Measurements from ENCODE around the gene CDH23.

Gene CDH23

GRCh38 chr10:71850743-71851464 is 454.2 kb downstream of the CDH23 start, which contains the start of gene PSAP:
Gene PSAP, minus strand, starts transcription at chr10:71851251. Its CDS starts 30 bp downstream, at chr10:71851221.
- H3K27ac ChIP-seq, result peak within 1 kb of the TSS; percentile 93
- TF ChIP-seq, protein P1, sequence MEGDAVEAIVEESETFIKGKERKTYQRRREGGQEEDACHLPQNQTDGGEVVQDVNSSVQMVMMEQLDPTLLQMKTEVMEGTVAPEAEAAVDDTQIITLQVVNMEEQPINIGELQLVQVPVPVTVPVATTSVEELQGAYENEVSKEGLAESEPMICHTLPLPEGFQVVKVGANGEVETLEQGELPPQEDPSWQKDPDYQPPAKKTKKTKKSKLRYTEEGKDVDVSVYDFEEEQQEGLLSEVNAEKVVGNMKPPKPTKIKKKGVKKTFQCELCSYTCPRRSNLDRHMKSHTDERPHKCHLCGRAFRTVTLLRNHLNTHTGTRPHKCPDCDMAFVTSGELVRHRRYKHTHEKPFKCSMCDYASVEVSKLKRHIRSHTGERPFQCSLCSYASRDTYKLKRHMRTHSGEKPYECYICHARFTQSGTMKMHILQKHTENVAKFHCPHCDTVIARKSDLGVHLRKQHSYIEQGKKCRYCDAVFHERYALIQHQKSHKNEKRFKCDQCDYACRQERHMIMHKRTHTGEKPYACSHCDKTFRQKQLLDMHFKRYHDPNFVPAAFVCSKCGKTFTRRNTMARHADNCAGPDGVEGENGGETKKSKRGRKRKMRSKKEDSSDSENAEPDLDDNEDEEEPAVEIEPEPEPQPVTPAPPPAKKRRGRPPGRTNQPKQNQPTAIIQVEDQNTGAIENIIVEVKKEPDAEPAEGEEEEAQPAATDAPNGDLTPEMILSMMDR (conservative IDR thresholded peaks at IDR 0.05), result no peak; the same call in 1 of the 2 replicates

- H3K27ac ChIP-seq, result peak overlapping the region; percentile 93
These were observed 454.9 kb downstream of the CDH23 start for GRCh38 chr10:71851465-71852095.

DNA sequence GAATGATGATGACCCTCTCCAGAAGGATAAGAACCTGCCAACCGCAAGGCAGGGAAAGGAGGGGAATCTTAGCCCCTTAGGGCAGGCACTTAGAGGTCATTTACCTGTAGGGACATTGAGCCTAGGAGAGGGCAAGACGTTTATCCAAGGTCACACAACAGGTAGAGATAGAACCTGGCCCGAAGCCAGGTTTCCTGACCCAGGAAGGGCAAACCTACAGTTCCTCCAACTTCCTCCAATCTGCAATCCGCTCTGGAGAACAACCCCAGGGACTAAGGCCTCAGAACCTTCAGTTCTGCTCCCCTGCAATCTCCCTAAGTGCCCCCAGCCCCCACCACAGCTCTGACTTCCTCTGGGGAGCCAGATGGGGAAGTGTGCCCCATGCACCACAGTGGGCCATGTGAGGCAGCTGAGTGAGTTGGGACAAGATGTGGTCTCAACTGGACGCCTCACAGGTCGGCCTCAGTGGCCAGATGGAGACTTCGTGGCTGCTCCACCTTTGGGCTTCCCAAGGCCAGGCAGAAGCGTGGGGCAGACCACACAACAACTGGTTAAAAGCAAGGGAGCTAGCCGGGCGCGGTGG is 455.7 kb downstream of the CDH23 start:
- no peak overlapping the region for H3K27ac ChIP-seq
- TF ChIP-seq, protein P1 (conservative IDR thresholded peaks at IDR 0.05), result no peak

GRCh38 chr10:71854031-71854430 is 457.3 kb downstream of the CDH23 start:
- TF ChIP-seq, protein P1 (conservative IDR thresholded peaks at IDR 0.05), result no peak
- H3K27ac ChIP-seq, result no peak overlapping the region

DNA sequence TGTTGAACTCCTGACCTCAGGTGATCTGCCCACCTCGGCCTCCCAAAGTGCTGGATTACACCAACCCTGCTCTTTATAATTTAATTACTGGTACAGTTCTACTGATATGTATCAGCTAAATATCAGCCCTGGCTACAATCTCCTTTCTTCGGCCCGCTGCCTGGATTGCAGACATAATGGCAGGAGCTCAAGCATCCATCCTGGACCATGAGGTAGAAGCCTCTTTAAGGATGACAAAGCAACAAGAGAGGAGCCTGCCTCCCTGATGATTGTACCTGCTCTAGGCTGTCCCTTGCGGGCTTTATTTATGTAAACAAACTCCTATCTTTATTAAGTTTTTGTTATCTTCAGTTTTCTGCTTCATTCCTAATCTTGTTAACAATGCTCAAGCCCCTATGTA is 459.9 kb downstream of the CDH23 start:
- no peak overlapping the region for H3K27ac ChIP-seq
- TF ChIP-seq, protein P1 (conservative IDR thresholded peaks at IDR 0.05), result no peak

- H3K27ac ChIP-seq, result no peak overlapping the region
- TF ChIP-seq, protein P1 (conservative IDR thresholded peaks at IDR 0.05), result no peak
These were observed 461.5 kb downstream of the CDH23 start for GRCh38 chr10:71857934-71858890.

DNA sequence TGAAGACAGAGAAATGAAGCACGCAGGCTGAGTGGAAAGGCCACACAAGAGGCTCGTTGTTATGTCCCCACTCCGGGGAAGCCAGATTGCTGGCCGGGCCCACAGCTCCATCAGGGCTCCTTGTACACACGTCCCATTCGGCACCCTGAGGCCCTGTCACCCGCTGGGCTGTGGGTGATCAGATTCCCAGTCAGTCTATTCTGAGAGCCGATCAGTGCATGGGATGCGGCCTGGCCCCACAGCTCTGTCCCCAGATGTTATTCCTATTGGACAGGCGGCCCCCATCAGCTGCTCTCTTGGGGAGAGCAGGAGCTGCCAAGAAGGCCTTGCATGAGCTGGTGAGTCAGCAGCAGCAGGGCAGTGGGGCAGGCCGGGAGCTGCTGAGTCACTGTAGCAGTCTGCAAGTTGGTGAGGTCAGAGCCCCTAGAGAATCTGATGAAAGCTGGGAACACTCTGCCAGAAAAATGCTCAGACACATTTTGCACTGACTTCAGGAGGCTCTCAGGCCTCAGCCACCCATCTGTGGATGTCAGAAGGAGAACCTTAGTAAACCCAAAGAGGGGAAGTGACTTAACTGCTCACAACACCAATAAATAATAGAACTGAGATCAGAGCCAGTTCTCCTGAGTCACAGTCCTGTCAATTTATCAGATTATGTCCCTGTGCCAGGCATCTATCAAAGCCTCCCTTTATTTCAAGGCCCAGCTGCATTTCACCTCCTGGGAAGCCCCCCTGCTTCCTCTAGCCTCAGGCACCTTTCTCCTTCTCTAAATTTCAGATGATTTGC is 463.7 kb downstream of the CDH23 start:
- TF ChIP-seq, protein P1 (conservative IDR thresholded peaks at IDR 0.05), result no peak
- peak overlapping the region; percentile 70 for H3K27ac ChIP-seq

Data from VCaP (cell line).